Colonic mucosa (tissue), 4 donors: Measurements from ENCODE around the gene ENTPD2. TPM values are rescaled to one million over a fixed set of nuclear protein-coding genes. Genes with fewer than 3 reads are reported as not detected.

Experiments
- DNase-seq: peaks from one replicate; pipeline ENCODE4 v3.0.0-alpha.2; 2020
- H3K27ac ChIP-seq: fragments of 200-600 bp; one replicate; pipeline ENCODE4 v1.8.0; 2021
- H3K27me3 ChIP-seq: fragments of 200-600 bp; one replicate; pipeline ENCODE4 v1.8.0; 2021
- H3K36me3 ChIP-seq: fragments of 200-600 bp; one replicate; pipeline ENCODE4 v1.8.0; 2021
- H3K4me1 ChIP-seq: fragments of 200-600 bp; one replicate; pipeline ENCODE4 v1.8.0; 2021; ENCODE audit warnings: mild to moderate bottlenecking
- H3K4me3 ChIP-seq: fragments of 200-600 bp; one replicate; pipeline ENCODE4 v1.8.0; 2021
- H3K9ac ChIP-seq, 2 donors: one replicate each; pipeline ENCODE4 v1.7.0; 2013; ENCODE audit warnings: control low read depth in 2 of 2, low read depth in 2 of 2, low read length in 2 of 2
- H3K9me3 ChIP-seq: fragments of 200-600 bp; one replicate; pipeline ENCODE4 v1.8.0; 2021
- intact Hi-C: fragments of 100-400 bp; cut with DNase I; formaldehyde crosslinking; loops from one replicate; pipeline ENCODE4 v1.14.1; 2022
- total RNA-seq, 2 donors: library from RNA; stranded (reverse); fragmentation: NEBNext Ultra II Directional in 1 of 2; extraction: Animal tissue kit (Norgen Biotek cat#: 25700) in 1 of 2; gene quantifications; one replicate each; pipeline ENCODE4 v1.2.1, GENCODE V29; 2021
- TF ChIP-seq, protein P1 (sequence below): fragments of 200-600 bp; IDR thresholded peaks from one replicate; pipeline ENCODE4 v1.8.0; 2022; ENCODE audit warnings: antibody characterized with exemption, mild to moderate bottlenecking
- donor health status: healthy.
- donor health status: DM: no; HTN: no; CAD: no.
- donor health status: DM: no; HTN: no; CAD: no.

The ENTPD2 gene
- total RNA-seq, 2 donors from 2014 or later: 20.5 to 22.1 TPM

- H3K27me3 ChIP-seq: no peaks in the 10 kb centered on the region
- intact Hi-C loops: no loop called here
These were observed 24.2 kb upstream of the ENTPD2 start for GRCh38 chr9:137077758-137078693.

DNA sequence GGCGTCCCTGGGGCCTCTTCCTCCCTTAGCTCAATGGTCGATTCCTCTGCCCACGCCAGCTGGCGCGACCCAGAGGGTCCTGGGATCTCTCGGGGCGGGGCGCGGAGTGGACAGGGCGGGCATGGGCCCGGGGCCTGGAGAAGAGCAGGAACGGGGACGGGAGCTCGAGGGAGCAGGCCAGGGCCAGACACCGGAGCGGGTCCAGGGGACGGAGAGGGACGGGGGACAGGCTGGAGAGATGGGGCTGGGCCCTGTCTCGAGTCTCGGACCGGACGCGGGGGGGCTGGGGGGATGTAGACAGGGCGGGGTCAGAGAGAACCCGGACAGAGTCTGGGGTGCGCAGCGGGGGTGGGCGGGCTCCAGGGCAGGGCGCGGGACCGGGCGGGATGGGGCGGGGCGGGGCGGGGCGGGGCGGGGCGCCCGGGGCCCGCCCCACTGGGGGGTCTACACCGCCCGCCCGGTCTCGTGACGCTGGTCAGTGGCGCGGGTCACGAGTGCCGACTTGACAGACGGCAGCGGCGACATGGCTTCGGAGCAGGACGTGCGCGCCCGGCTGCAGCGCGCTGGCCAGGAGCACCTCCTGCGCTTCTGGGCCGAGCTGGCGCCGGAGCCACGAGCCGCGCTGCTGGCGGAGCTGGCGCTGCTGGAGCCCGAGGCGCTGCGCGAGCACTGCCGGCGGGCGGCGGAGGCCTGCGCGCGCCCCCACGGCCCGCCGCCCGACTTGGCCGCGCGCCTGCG is 23.3 kb upstream of the ENTPD2 start, which contains the start of gene UAP1L1:
TSS of gene UAP1L1 (plus strand) at position 508 of the 738 bp plus-strand sequence. CDS start at position 524, 16 bp downstream.
- H3K4me1 ChIP-seq: peaks cover 8% of the 10 kb centered on the region
- H3K27me3 ChIP-seq: no peaks in the 10 kb centered on the region
- no peaks in the 10 kb centered on the region for H3K36me3 ChIP-seq
- peak within 1 kb of the TSS; percentile 65 to 79 for H3K9ac ChIP-seq
- intact Hi-C loops: no loop called here
- peak within 1 kb of the TSS; percentile 55 for H3K4me3 ChIP-seq
- DNase-seq: peak; percentile 84
- TF ChIP-seq, protein P1, sequence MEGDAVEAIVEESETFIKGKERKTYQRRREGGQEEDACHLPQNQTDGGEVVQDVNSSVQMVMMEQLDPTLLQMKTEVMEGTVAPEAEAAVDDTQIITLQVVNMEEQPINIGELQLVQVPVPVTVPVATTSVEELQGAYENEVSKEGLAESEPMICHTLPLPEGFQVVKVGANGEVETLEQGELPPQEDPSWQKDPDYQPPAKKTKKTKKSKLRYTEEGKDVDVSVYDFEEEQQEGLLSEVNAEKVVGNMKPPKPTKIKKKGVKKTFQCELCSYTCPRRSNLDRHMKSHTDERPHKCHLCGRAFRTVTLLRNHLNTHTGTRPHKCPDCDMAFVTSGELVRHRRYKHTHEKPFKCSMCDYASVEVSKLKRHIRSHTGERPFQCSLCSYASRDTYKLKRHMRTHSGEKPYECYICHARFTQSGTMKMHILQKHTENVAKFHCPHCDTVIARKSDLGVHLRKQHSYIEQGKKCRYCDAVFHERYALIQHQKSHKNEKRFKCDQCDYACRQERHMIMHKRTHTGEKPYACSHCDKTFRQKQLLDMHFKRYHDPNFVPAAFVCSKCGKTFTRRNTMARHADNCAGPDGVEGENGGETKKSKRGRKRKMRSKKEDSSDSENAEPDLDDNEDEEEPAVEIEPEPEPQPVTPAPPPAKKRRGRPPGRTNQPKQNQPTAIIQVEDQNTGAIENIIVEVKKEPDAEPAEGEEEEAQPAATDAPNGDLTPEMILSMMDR: no peak
- H3K27ac ChIP-seq: peak within 1 kb of the TSS; percentile 20
- no peaks in the 10 kb centered on the region for H3K9me3 ChIP-seq

More at GRCh38 chr9:137077758-137078693, 24.2 kb upstream of the ENTPD2 start:
- Histone ChIP-seq H3K9me3 (no peaks in the 10 kb centered on the region), H3K9ac (peak overlapping the region; percentile 65 to 79), H3K4me1 (peaks cover 8% of the 10 kb centered on the region), H3K36me3 (no peaks in the 10 kb centered on the region), H3K27ac (peak overlapping the region; percentile 20), H3K4me3 (peak overlapping the region; percentile 55)
- TF ChIP-seq, protein P1: no peak
- peak; percentile 54 for DNase-seq

DNA sequence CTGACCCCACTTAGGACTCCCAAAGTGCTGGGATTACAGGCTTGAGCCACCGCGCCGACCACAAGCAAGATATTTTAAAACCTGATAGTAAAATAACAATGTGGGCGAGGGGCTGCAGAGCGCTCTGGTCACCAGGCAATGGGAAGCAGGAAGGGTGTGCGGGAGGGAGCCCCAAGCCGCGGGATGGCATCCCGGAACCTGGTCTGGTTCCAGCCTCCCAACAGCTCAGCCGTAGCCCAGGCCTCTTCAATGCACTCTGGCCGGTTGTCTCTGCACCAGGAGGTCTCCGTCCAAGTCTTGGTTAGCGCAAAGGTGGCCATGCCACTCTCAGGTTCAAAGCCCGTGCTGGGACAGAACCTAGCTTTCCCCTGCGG is 22.8 kb upstream of the ENTPD2 start:
- H3K27ac ChIP-seq: no peak overlapping the region
- no peaks in the 10 kb centered on the region for H3K9me3 ChIP-seq
- H3K9ac ChIP-seq: peak overlapping the region; percentile 54 to 66
- intact Hi-C loops: no loop called here
- peak overlapping the region; percentile 55 for H3K4me3 ChIP-seq
- no peaks in the 10 kb centered on the region for H3K27me3 ChIP-seq
- no peaks in the 10 kb centered on the region for H3K36me3 ChIP-seq
- TF ChIP-seq, protein P1: no peak
- peaks cover 8% of the 10 kb centered on the region for H3K4me1 ChIP-seq
- no peak for DNase-seq

GRCh38 chr9:137075275-137075775 is 21.5 kb upstream of the ENTPD2 start:
- Histone ChIP-seq H3K4me3 (no peak overlapping the region), H3K9ac (no peak overlapping the region), H3K36me3 (no peaks in the 10 kb centered on the region), H3K27ac (no peak overlapping the region), H3K27me3 (no peaks in the 10 kb centered on the region), H3K4me1 (peaks cover 13% of the 10 kb centered on the region), H3K9me3 (no peaks in the 10 kb centered on the region)
- TF ChIP-seq, protein P1: no peak
- DNase-seq: no peak
- intact Hi-C loops: no loop called here

GRCh38 chr9:137074657-137075274 is 20.9 kb upstream of the ENTPD2 start:
- no peaks in the 10 kb centered on the region for H3K36me3 ChIP-seq
- no peak overlapping the region for H3K4me3 ChIP-seq
- H3K4me1 ChIP-seq: peaks cover 13% of the 10 kb centered on the region
- no peak overlapping the region for H3K27ac ChIP-seq
- H3K9me3 ChIP-seq: no peaks in the 10 kb centered on the region
- TF ChIP-seq, protein P1: no peak
- no peak overlapping the region for H3K9ac ChIP-seq
- no peaks in the 10 kb centered on the region for H3K27me3 ChIP-seq
- DNase-seq: peak; percentile 21
- intact Hi-C loops: no loop called here
